Neuronal stem cell (in vitro differentiated cells): ENCODE results near the gene HOXA2.

ENCODE experiments used
- DNase-seq: peaks from one replicate; pipeline ENCODE4 v3.0.0-alpha.2; 2013; ENCODE audit warnings: low spot score
- H2AFZ ChIP-seq: one replicate; pipeline ENCODE4 v1.6.1; 2013; ENCODE audit warnings: mild to moderate bottlenecking, low read length, inconsistent platforms
- H2AK5ac ChIP-seq: 2 replicates; pipeline ENCODE4 v1.6.1; 2013; ENCODE audit warnings: low read depth, mild to moderate bottlenecking, inconsistent platforms, low read length, moderate library complexity, mixed read lengths
- H2BK120ac ChIP-seq: 2 replicates; pipeline ENCODE4 v1.6.1; 2013; ENCODE audit warnings: low read depth, mild to moderate bottlenecking, inconsistent platforms, low read length, moderate library complexity, mixed read lengths
- H2BK12ac ChIP-seq: one replicate; pipeline ENCODE4 v1.6.1; 2013; ENCODE audit warnings: low read length, inconsistent platforms
- H2BK15ac ChIP-seq: 2 replicates; pipeline ENCODE4 v1.6.1; 2013; ENCODE audit warnings: mild to moderate bottlenecking, low read length, inconsistent platforms, mixed read lengths
- H2BK5ac ChIP-seq: one replicate; pipeline ENCODE4 v1.6.1; 2013; ENCODE audit warnings: inconsistent platforms, mild to moderate bottlenecking, low read length, moderate library complexity
- H3K14ac ChIP-seq: one replicate; pipeline ENCODE4 v1.6.1; 2013; ENCODE audit warnings: low read length, inconsistent platforms
- H3K18ac ChIP-seq: 2 replicates; pipeline ENCODE4 v1.6.1; 2013; ENCODE audit warnings: low read length, inconsistent platforms
- H3K23ac ChIP-seq: 2 replicates; pipeline ENCODE4 v1.6.1; 2013; ENCODE audit warnings: low read depth, mild to moderate bottlenecking, mixed read lengths, low read length, inconsistent platforms; ENCODE audit not compliant: poor library complexity
- H3K27ac ChIP-seq: replicated peaks from 3 replicates; pipeline ENCODE4 v1.5.1; 2013; ENCODE audit warnings: low read length, inconsistent platforms
- H3K27me3 ChIP-seq, 3 experiments: 2 replicates each; pipeline ENCODE4 v1.6.1; 2013; ENCODE audit warnings: low read length in 3 of 3, mild to moderate bottlenecking in 2 of 3, inconsistent platforms in 1 of 3, low read depth in 1 of 3, mixed read lengths in 1 of 3, moderate library complexity in 1 of 3; ENCODE audit not compliant: control insufficient read depth in 3 of 3, insufficient read depth in 3 of 3
- H3K36me3 ChIP-seq, 2 donors: replicated peaks in 1 of 2; 2 replicates each; pipeline ENCODE4 v1.6.1; 2013; ENCODE audit warnings: low read length in 2 of 2; ENCODE audit not compliant: control insufficient read depth in 2 of 2, insufficient read depth in 2 of 2
- H3K4ac ChIP-seq: 2 replicates; pipeline ENCODE4 v1.6.1; 2013; ENCODE audit warnings: inconsistent platforms, mild to moderate bottlenecking, low read length, moderate library complexity
- H3K4me1 ChIP-seq, 2 donors: 1 replicate in 1 of 2; 2 replicates in 1 of 2; pipeline ENCODE4 v1.6.1; 2013; ENCODE audit warnings: low read length in 2 of 2, low read depth in 1 of 2; ENCODE audit not compliant: control insufficient read depth in 2 of 2, insufficient read depth in 1 of 2
- H3K4me2 ChIP-seq: one replicate; pipeline ENCODE4 v1.6.1; 2013; ENCODE audit warnings: mild to moderate bottlenecking, low read length, inconsistent platforms; ENCODE audit not compliant: insufficient read depth, poor library complexity, severe bottlenecking
- H3K4me3 ChIP-seq, 2 donors: 2 replicates each; pipeline ENCODE4 v1.5.1; 2013; ENCODE audit warnings: low read length in 2 of 2, mild to moderate bottlenecking in 2 of 2, inconsistent platforms in 1 of 2, moderate library complexity in 1 of 2
- H3K79me1 ChIP-seq: one replicate; pipeline ENCODE4 v1.6.1; 2013; ENCODE audit warnings: low read depth, mild to moderate bottlenecking, inconsistent platforms, low read length, moderate library complexity
- H3K9ac ChIP-seq: one replicate; pipeline ENCODE4 v1.6.1; 2013; ENCODE audit warnings: mild to moderate bottlenecking, low read depth, low read length, inconsistent platforms; ENCODE audit not compliant: poor library complexity
- H3K9me3 ChIP-seq, 2 donors: replicated peaks in 1 of 2; 2 replicates each; pipeline versions ENCODE3 to v1.6.1; 2013; ENCODE audit warnings: low read length in 2 of 2, mild to moderate bottlenecking in 2 of 2, inconsistent platforms in 1 of 2, low read depth in 1 of 2, mixed read lengths in 1 of 2, moderate library complexity in 1 of 2; ENCODE audit not compliant: control insufficient read depth in 2 of 2, insufficient read depth in 1 of 2
- H4K8ac ChIP-seq: one replicate; pipeline ENCODE4 v1.6.1; 2013; ENCODE audit warnings: low read depth, mild to moderate bottlenecking, inconsistent platforms, low read length, moderate library complexity
- H4K91ac ChIP-seq: one replicate; pipeline ENCODE4 v1.6.1; 2013; ENCODE audit warnings: low read length, low read depth, mild to moderate bottlenecking, inconsistent platforms; ENCODE audit not compliant: poor library complexity
- WGBS, 2 donors: extraction: QIAGEN DNeasy Blood & Tissue Kit; methylation state at CpG; one replicate each; pipeline ENCODE4 v1.1.7; 2013; ENCODE audit warnings: missing lambda C conversion rate in 2 of 2, mixed read lengths in 1 of 2; ENCODE audit not compliant: insufficient read length in 2 of 2, insufficient replicate concordance in 1 of 2; ENCODE audit errors: extremely low coverage in 2 of 2; 5-methylcytosine and 5-hydroxymethylcytosine counted together

Gene HOXA2

DNA sequence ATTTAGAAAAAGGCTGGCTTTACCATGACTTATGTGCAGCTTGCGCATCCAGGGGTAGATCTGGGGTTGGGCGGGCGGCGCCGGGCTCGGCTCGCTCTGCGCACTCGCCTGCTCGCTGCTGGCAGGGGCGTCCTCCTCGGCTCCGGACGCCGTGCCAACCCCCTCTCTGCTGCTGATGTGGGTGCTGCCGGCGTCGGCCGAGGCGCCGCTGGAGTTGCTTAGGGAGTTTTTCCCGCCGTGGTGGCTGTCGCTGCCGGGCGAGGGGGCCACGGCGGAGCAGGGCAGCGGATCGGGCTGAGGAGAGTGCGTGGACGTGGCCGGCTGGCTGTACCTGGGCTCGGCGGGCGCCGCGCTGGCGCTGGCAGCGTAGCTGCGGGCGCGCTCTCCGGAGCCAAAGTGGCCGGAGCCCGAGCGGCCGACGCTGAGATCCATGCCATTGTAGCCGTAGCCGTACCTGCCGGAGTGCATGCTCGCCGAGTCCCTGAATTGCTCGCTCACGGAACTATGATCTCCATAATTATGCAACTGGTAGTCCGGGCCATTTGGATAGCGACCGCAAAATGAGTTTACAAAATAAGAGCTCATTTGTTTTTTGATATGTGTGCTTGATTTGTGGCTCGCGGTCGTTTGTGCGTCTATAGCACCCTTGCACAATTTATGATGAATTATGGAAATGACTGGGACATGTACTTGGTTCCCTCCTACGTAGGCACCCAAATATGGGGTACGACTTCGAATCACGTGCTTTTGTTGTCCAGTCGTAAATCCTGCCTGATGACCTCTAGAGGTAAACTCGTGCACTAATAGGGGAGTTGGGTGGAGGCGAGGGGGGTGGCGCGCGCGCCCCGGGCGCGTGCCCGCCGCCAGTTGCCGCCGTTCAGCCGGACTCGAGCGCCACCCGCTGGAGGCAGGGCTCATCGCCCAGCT, 40.8 kb upstream of the HOXA2 start, which contains the start of gene HOXA5:
Gene HOXA5, minus strand, starts transcription at position 659 of the 927 bp plus-strand sequence. Its CDS starts 74 bp downstream, at position 585.
- H3K9me3 ChIP-seq, result peaks cover 3 to 18% of the 10 kb centered on the region in 2 donors
- peak; percentile 67 for DNase-seq
- H3K9ac ChIP-seq, result no peak within 1 kb of the TSS
- H3K14ac ChIP-seq, result peak within 1 kb of the TSS; percentile 23
- no peak within 1 kb of the TSS for H2BK15ac ChIP-seq
- peaks cover 66 to 100% (median 99%) of the 10 kb centered on the region in 3 experiments for H3K27me3 ChIP-seq
- no peak within 1 kb of the TSS for H3K4ac ChIP-seq
- H3K36me3 ChIP-seq, result no peaks in the 10 kb centered on the region
- H3K4me3 ChIP-seq, result peak within 1 kb of the TSS; percentile 1 to 63
- peak within 1 kb of the TSS; percentile 59 for H3K4me2 ChIP-seq
- no peak within 1 kb of the TSS for H2BK12ac ChIP-seq
- no peak within 1 kb of the TSS for H2AK5ac ChIP-seq
- no peaks in the 10 kb centered on the region for H3K4me1 ChIP-seq
- peak within 1 kb of the TSS; percentile 29 for H3K23ac ChIP-seq
- no peak within 1 kb of the TSS for H3K18ac ChIP-seq
- peak within 1 kb of the TSS; percentile 87 for H2AFZ ChIP-seq
- WGBS, 2 donors, result no CpG with 5 or more reads among the region's 86 CpGs
- no peaks in the 10 kb centered on the region for H3K79me1 ChIP-seq
- no peak within 1 kb of the TSS for H4K91ac ChIP-seq
- H2BK120ac ChIP-seq, result no peak within 1 kb of the TSS
- no peak within 1 kb of the TSS for H2BK5ac ChIP-seq
- H4K8ac ChIP-seq, result no peak within 1 kb of the TSS
- H3K27ac ChIP-seq, result no peak within 1 kb of the TSS

DNA sequence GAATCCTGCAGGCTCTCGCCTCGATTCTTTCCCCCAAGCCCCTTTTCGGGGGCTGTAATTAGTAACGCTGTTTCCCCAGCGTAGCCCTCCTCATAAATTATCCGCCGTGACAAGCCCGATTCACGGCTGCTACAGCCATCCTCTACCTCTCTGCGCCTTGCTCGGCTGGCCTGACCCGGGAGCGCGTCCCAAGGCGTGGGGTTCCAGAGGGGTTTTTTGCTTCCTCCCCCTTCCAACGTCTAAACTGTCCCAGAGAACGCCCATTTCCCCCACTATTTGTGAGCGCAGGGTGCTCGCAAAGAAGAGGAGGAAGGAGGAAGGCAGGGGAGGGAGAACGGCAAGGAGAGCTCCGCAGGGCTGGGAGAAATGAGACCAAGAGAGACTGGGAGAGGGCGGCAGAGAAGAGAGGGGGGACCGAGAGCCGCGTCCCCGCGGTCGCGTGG, 40.1 kb upstream of the HOXA2 start:
- Histone ChIP-seq H3K23ac (peak overlapping the region; percentile 29), H4K8ac (no peak overlapping the region), H2BK120ac (no peak overlapping the region), H3K79me1 (no peaks in the 10 kb centered on the region), H3K36me3 (no peaks in the 10 kb centered on the region), H3K9me3 (peaks cover 3 to 14% of the 10 kb centered on the region in 2 donors), H3K27ac (no peak overlapping the region), H2BK12ac (no peak overlapping the region), H3K27me3 (peaks cover 59 to 100% (median 100%) of the 10 kb centered on the region in 3 experiments), H3K4me2 (peak overlapping the region; percentile 59), H3K4me3 (no peak overlapping the region), H2BK5ac (no peak overlapping the region), H2AFZ (peak overlapping the region; percentile 87), H2AK5ac (no peak overlapping the region), H3K14ac (no peak overlapping the region), H3K9ac (no peak overlapping the region), H2BK15ac (no peak overlapping the region), H4K91ac (no peak overlapping the region), H3K4me1 (no peaks in the 10 kb centered on the region), H3K4ac (no peak overlapping the region), H3K18ac (no peak overlapping the region)
- no CpG with 5 or more reads among the region's 29 CpGs for WGBS, 2 donors
- DNase-seq, result no peak

DNA sequence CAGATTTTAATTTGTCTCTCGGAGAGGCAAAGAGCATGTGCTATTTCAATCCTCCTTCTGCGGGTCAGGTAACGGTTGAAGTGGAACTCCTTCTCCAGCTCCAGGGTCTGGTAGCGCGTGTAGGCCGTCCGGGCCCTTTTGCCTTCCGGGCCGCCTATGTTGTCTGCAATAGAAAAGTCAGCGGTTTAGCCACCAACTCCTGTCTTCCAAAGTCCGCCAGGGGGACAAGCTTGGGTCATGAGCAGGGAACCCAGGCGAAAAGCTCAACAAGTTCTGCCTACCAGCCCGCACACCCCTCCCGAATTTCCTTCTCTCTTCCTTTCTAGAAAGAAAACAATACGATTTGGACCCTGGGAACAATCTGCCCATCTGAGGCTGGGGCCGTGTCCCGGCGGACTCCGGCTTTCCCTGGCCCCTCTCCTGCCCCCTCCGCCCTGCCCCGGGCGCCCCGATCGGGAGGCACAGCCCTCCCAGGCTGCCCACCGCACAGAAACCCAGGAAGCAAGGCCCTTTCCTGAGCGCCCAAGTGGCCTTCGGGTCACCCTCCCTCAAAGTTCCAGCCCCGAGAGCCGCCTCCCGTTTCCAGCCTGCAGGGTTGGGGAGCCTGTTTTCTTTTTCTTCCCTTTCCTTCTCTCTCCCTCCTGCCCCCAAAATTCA, 39.6 kb upstream of the HOXA2 start:
- H4K91ac ChIP-seq, result no peak overlapping the region
- no peak overlapping the region for H3K14ac ChIP-seq
- H2BK5ac ChIP-seq, result no peak overlapping the region

More for the DNA sequence above, 39.6 kb upstream of the HOXA2 start:
- H3K9ac ChIP-seq, result no peak overlapping the region
- H2AFZ ChIP-seq, result peak overlapping the region; percentile 87
- no CpG with 5 or more reads among the region's 30 CpGs for WGBS, 2 donors
- H3K18ac ChIP-seq, result no peak overlapping the region
- no peak for DNase-seq
- no peak overlapping the region for H2BK12ac ChIP-seq
- H3K4ac ChIP-seq, result no peak overlapping the region
- no peak overlapping the region for H2BK15ac ChIP-seq
- no peaks in the 10 kb centered on the region for H3K4me1 ChIP-seq
- no peaks in the 10 kb centered on the region for H3K79me1 ChIP-seq
- no peak overlapping the region for H3K4me2 ChIP-seq
- no peaks in the 10 kb centered on the region for H3K36me3 ChIP-seq
- no peak overlapping the region for H3K4me3 ChIP-seq
- peaks cover 56 to 100% (median 100%) of the 10 kb centered on the region in 3 experiments for H3K27me3 ChIP-seq
- no peak overlapping the region for H3K23ac ChIP-seq
- H2BK120ac ChIP-seq, result no peak overlapping the region
- H4K8ac ChIP-seq, result no peak overlapping the region
- H3K27ac ChIP-seq, result no peak overlapping the region
- H3K9me3 ChIP-seq, result peaks cover 3 to 12% of the 10 kb centered on the region in 2 donors
- H2AK5ac ChIP-seq, result no peak overlapping the region
